ENCODE results near the gene EIF4EBP3.
"Not testable (repeated sequence)": the region's sequence is repeated elsewhere in the genome, so short reads cannot be mapped to it uniquely, and the experiment has no call there.

Gene EIF4EBP3

GRCh38 chr5:140588311-140589070 is 41.0 kb downstream of the EIF4EBP3 start:
- DNase-seq: no peak

- DNase-seq: no peak
Observed at GRCh38 chr5:140590861-140591260, 43.4 kb downstream of the EIF4EBP3 start.

GRCh38 chr5:140591747-140592372 is 44.4 kb downstream of the EIF4EBP3 start:
- DNase-seq: no peak

GRCh38 chr5:140593070-140593469 is 45.6 kb downstream of the EIF4EBP3 start:
- DNase-seq: not testable (repeated sequence)

GRCh38 chr5:140594169-140594568 is 46.7 kb downstream of the EIF4EBP3 start:
- no peak for DNase-seq

- DNase-seq: no peak
Observed at GRCh38 chr5:140595538-140596300, 48.3 kb downstream of the EIF4EBP3 start.

- DNase-seq: no peak
Observed at GRCh38 chr5:140596321-140596741, 48.9 kb downstream of the EIF4EBP3 start.

GRCh38 chr5:140598836-140599235 is 51.4 kb downstream of the EIF4EBP3 start:
- no peak for DNase-seq

Data from NCI-H1105 treated with DMSO at 0.1 percent for 48 hours (cell line).